ENCODE measurements around the gene RNF41. TPM values are rescaled to one million over a fixed set of nuclear protein-coding genes. Genes with fewer than 3 reads are reported as not detected.
A peak's percentile ranks its signal among the peaks of the same experiment; 100 is the strongest.

Gene RNF41
- total and polyA plus RNA-seq, 2 of the 13 experiments (the other 11 are each of a cell fraction or from before 2014, with no cell fraction given), result 27.1 to 39.4 TPM

GRCh38 chr12:56189099-56189917 is 32.4 kb downstream of the RNF41 start, which contains the start of gene SMARCC2 (continued):
- TF ChIP-seq ZNF784 (CRISPR knock-in tag; IDR thresholded peaks at IDR 0.05; ENCODE audit: borderline replicate concordance) (no peak), ASH2L (IDR thresholded peaks at IDR 0.05; ENCODE audit: insufficient read length, low read depth, low read length) (no peak), ZNF577 (CRISPR knock-in tag; IDR thresholded peaks at IDR 0.05; ENCODE audit: borderline replicate concordance, low read depth) (no peak), CC2D1A (CRISPR knock-in tag; IDR thresholded peaks at IDR 0.05) (no peak), SNRNP70 (IDR thresholded peaks at IDR 0.05; ENCODE audit: low read depth, low read length) (no peak), AHDC1 (CRISPR knock-in tag; IDR thresholded peaks at IDR 0.05; ENCODE audit: borderline replicate concordance) (no peak), CTCF (CRISPR knock-in tag; IDR thresholded peaks at IDR 0.05) (peak; percentile 81), ELK4 (CRISPR knock-in tag; IDR thresholded peaks at IDR 0.05; ENCODE audit: borderline replicate concordance) (no peak), THRA (CRISPR knock-in tag; IDR thresholded peaks at IDR 0.05; ENCODE audit: borderline replicate concordance) (no peak), FOXO1 (CRISPR knock-in tag; IDR thresholded peaks at IDR 0.05) (peak; percentile 26; the same call in 1 of the 2 replicates), ZFX (CRISPR knock-in tag; IDR thresholded peaks at IDR 0.05; ENCODE audit: low read depth) (peak; percentile 40), SMC3 (IDR thresholded peaks at IDR 0.05; ENCODE audit: low read length) (0 out of 2 replicates have a peak, but pooled peaks have one; percentile 4), ZMAT3 (CRISPR knock-in tag; conservative IDR thresholded peaks at IDR 0.05) (0 out of 2 replicates have a peak, but pooled peaks have one; percentile 21), ZNF160 (CRISPR knock-in tag; IDR thresholded peaks at IDR 0.05) (peak; percentile 56; the same call in 1 of the 2 replicates)
- TF ChIP-seq, protein P1, sequence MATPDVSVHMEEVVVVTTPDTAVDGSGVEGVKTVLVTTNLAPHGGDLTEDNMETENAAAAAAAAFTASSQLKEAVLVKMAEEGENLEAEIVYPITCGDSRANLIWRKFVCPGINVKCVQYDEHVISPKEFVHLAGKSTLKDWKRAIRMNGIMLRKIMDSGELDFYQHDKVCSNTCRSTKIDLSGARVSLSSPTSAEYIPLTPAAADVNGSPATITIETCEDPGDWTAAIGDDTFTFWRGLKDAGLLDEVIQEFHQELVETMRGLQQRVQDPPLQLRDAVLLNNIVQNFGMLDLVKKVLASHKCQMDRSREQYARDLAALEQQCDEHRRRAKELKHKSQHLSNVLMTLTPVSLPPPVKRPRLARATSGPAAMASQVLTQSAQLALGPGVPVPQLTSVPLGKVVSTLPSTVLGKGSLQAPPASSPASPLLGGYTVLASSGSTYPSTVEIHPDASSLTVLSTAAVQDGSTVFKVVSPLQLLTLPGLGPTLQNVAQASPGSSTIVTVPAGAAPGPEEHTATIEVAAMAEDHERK (CRISPR knock-in tag; IDR thresholded peaks at IDR 0.05; ENCODE audit: low read depth), result no peak

Data from HepG2 (cell line).